GM18507 (cell line): ENCODE results near the gene CADM2.
"Not testable (repeated sequence)": the region's sequence is repeated elsewhere in the genome, so short reads cannot be mapped to it uniquely, and the experiment has no call there.

Experiments used
- DNase-seq: peaks from one replicate; pipeline ENCODE4 v3.0.0; 2011; ENCODE audit warnings: low read depth; ENCODE audit not compliant: insufficient read length; ENCODE audit errors: extremely low spot score
- FAIRE-seq: peaks from 2 replicates; lab custom pipeline; 2011; peaks lifted over from hg19 to GRCh38; lab: Jason Lieb, UNC

Gene CADM2

DNA sequence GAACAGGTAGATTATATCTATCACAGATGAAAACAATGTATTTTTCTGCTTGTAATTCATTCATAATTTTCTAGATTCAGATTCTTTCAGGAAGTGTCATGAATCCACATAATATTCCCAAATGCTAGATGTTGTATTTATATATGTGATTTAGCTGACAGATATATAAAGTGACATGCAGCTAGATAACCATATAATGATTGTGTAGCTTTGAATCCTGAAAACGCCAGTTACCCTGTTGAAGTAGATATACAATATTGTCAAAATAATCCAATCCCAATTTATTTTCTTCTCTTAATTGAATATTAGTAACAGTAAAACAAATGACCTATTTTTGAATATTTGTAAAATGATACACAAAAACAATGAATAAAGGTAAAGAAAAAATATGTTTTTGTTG is 738.4 kb downstream of the CADM2 start:
- FAIRE-seq (no peak), DNase-seq (no peak)

DNA sequence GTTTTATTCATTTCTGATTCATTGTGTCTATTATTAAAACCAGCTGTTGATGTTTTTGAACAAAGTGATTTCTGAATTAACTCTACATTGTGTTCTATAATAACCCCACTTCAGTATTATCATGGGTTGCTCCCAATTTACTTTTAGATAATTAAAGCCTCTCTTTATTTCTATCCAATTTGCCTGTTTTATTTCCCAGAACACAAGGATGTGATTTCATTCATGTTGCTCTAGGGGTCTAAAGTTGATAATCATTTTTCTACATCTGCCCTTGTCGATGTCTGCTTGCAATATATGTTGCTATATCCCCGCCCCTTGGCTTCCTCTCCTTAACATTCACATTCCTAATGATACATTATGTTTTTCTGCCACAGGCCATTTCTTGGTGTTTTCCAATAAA is 747.3 kb downstream of the CADM2 start:
- FAIRE-seq (no peak), DNase-seq (no peak)

DNA sequence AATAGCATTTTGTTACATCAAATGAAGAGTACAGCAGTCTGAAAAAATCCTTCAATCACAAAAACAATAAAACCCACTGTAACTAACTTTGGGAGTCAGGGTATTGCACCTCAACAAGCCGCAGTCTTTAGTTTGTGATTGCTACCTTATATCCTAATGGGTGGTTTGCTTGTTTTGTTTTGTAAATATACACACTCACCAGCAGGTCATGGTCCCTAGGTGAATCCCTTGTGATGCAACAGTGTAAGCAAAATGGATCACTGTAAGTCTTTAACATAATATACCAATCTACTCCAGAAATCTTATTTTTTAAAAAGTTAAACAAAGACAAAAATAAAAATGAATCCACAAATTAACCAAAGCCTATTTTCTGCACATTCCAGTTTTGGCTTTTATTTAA is 749.5 kb downstream of the CADM2 start:
- FAIRE-seq: not testable (repeated sequence)

DNA sequence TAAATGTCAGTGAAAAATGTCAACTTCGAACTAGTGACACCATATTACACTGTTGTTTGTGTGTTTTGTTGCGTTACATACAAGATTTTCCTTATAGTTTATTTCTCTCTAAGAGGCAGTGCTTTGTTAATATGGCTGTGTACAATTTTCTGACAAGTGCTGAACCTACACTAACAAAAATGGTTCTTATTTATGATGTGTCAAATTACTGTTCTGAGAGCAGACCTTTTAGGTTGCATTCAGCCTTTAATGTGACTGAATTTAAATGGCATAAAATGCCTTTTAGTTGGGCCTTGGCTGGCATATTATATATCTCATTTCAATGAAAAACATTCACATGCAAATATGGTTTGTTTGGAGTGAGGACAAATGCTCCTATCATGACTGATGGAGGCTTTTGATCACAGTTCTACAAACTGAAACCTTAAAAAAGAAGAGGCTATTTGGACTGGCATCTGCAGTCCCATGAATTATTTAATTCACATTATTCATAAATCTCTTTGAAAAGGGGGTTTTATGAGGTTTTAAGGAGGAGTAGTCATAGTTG is 750.6 kb downstream of the CADM2 start:
- no peak for FAIRE-seq

More for the DNA sequence above, 749.5 kb downstream of the CADM2 start:
- DNase-seq: not testable (repeated sequence)

DNA sequence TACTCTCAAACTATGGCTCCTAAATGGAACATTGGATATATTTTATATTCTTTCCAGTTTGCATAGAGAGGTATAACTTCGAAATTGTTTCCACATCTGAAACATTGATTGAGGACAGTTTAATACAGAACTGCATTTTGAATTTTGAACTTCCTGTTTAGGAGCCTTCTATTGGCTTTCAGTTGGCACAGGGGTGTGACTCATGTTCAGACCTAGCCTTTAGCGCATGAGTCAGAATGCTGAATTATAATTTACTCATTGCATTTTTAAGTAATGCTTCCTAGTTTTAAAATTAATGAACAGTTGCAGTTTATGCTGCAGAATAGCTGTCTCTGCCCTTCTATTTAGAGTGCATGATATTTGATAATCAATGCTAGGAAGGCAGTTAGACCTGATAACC is 751.7 kb downstream of the CADM2 start:
- FAIRE-seq: no peak

More for the DNA sequence above, 750.6 kb downstream of the CADM2 start:
- DNase-seq: no peak

DNA sequence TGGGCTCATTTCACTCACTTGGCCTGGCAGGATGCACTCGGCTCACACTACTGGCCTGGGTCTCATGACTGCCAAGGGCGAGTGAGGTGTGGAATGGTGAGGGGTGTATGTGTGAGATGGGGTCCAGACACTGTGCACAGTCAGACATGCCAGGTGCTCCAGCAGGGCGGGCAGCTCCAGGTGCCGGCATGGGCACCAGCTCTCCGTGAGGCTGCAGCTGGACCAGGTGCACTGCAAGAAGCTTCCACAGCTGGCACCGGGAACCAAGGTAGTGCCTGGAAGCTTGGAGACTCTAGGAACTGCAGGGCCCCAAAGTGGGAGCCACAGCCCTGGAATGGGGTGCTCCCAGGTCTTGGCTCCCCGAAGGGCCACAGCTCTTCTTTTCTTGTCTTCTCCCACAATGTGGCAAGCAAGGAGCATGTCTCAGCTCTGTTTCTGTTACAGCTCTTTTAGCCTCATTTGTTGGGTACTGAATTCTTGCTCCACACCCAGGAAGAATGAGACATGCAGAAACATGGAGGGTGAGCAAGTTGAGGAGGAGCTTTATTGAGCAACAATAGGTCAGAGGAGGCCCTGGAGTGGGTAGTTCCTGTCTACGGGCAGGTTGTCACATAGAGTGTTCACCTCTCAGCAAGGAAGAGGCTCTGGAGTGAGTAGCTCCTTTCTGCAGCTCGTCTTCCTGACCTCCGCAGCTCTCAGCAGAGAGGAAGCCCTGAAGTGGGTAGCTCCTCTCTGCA is 762.8 kb downstream of the CADM2 start:
- no peak for FAIRE-seq
- DNase-seq: no peak

More for the DNA sequence above, 751.7 kb downstream of the CADM2 start:
- DNase-seq: no peak

DNA sequence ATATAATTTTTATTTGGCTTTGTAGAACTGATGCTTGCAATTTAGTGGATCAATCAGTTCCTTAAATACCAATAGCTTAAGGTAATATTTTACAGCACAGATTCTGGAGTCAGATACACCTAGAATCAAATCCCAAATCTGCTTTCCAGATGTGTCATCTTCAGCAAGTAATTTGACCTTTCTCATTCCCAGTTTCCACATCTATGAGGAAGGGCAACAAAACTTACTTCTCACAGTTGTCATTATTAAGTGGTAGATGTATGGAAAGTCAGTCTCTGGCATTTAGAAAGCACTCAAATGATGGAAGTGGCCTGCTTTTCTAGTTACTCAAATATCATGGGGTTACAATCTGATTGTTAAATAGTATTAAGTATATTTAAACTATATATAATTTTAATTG is 767.0 kb downstream of the CADM2 start:
- DNase-seq: no peak
- FAIRE-seq: no peak

DNA sequence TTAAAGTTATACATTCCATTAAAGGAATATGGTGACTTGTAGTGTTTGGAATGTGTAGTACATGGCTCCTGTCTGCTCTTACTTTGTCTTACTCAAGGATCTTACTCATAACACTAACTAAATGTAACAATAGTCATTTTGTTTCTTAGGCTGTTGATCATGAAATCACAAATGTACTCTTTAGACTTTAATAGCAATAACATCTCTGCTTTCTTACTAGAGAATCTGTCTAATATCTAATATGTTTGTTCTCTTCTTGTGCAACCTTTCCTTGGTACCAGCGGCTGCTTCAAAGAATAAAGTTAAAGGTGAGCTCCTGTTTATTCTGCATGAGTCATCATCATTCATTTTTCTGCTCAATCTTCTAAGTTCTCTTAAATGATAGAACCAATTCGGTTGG is 767.5 kb downstream of the CADM2 start:
- DNase-seq: no peak
- FAIRE-seq: no peak

DNA sequence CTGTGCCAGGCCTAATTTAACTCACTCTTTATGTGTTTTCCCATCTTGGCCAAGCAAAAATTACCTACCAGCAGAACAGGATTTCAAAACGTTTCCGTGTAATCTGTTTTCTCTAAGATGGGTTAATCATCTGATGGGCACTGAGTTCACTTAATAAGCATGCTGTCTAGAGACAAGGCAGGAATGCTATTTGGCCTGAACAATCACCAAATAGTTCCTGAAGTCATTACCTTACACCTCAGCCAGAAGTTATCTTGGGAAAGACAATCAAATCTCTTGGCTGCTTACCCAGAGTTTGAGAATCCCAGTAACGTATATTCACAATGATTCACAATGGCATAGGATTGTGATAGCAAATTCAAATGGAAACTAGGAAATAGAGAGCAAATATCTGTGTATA is 779.1 kb downstream of the CADM2 start:
- DNase-seq (no peak), FAIRE-seq (no peak)

DNA sequence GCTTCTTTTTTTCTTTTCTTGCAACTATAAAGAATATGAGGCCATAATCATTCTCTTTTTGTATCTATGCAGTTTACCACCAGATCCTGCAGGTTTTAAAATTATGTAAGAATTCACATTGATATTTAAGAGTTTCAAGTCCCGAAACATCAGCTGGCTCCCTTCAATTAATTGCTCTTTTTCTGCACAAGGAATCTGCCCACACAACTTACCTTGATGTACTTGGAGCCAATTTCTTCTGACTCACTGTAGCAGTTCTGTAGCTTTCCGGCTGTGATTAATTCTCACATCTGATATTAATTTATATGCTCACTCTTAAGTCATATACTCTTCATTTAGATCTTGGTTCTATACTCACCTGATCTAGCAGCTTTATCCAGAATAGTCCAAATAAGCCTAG is 781.8 kb downstream of the CADM2 start:
- FAIRE-seq: no peak
- no peak for DNase-seq

DNA sequence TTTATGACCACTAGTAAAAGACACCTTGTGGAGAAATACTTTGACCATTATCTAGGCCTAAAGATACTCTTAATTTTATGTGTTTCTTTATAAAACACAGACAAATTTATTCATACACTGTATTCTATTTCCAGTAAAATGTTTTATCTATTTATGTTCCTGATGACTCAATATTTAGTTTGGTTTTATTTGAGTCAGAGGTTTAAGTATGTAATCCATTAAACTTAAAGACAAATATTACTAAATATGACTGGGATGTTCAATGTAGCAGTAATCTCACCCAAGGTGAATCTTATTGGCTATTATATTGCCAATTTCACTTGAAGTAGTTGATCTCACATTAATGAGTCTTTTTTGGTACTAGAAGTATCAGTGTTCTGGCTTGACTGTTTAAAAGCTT is 799.7 kb downstream of the CADM2 start:
- DNase-seq (no peak), FAIRE-seq (no peak)

DNA sequence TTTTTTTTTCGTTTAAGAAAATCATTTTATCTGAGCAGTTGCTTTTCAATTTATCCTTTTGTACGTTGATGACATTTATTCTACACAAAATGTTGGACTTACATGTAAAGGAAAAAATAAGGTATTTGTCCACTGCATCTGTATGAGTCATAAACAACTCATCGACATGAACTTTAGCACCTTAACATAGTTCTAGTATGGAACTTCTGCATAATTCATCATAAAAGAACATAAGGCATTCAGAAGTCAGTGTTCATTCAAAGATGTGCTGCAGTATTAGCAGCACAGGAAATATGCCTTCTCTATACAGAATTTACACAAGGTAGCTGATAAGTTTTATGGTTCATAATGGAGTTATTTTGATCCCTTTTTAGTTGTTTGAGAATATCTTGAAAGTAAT is 801.6 kb downstream of the CADM2 start:
- FAIRE-seq: no peak
- DNase-seq: no peak

DNA sequence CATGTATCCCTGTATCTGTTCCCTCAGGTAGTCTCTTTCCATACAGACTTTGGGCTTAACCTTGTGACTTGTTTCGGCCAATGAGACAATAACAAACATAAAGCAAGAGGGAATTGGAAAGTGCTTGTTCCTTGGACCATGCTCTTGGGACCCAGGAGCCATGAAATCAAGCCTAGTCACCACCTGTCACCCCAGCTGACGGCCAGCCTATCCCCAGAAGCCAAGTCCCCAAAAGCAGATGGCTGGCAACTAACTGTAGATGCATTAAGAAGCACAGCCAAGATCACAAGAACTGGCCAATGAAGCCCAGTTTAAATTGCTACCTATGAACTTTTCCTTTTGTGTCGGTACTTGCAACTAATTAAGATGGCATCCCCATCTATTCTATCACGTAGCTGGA is 822.0 kb downstream of the CADM2 start:
- FAIRE-seq (no peak), DNase-seq (no peak)

DNA sequence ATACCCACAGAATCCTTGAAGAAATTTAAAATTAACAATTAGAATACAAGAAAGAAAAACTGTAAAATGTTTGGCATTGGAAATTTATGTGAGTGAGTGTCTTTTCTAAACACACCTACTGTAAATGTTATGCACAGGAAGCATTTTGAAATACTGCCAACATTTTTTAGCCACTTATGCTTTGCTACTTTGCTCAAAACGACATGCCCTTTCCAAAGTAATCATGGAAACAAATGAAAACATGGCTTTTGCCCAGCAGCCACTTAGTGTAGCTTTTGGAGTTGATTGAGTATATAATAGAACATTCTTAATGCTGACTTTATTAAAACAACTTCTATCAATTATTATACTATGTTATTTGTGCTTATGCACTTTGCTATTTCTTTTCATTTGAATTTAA is 823.0 kb downstream of the CADM2 start:
- FAIRE-seq (no peak), DNase-seq (no peak)

DNA sequence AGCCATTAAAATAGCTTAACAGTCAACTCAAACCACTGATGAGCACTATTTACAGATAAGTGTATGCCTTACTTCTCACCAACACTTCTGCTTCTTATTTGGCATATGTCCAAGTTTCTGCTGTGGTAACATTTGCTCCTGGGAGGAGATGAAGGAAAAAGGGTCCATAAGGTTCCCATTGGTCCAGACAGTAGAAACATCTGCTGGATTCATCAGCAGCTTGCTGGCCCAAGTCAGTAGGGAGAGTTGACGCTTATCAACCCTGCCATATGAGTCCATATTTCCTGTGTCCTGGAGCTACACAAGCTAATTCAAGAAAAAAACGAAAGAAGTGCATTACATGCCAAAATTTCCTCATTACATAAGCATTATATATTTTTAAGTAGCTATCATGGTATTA is 824.5 kb downstream of the CADM2 start:
- no peak for FAIRE-seq
- DNase-seq: no peak

DNA sequence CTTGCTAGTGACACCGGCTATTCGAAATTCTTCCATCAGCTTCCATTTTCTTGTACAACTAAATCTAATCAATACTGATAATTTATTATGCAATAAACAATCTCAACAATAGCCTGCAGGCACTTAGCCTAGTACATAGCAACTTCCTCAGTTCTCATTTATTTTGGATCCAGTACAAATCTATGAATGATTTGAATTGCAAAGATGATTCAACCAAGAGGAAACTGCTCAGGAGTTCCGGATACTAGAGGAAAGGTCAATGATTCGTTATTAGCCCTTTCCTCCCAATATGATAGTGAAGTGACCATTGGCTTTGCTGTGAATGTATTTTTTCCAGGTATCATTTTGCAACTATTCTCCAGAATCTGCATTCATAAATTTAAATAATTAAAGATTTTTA is 827.0 kb downstream of the CADM2 start:
- FAIRE-seq (no peak), DNase-seq (no peak)

DNA sequence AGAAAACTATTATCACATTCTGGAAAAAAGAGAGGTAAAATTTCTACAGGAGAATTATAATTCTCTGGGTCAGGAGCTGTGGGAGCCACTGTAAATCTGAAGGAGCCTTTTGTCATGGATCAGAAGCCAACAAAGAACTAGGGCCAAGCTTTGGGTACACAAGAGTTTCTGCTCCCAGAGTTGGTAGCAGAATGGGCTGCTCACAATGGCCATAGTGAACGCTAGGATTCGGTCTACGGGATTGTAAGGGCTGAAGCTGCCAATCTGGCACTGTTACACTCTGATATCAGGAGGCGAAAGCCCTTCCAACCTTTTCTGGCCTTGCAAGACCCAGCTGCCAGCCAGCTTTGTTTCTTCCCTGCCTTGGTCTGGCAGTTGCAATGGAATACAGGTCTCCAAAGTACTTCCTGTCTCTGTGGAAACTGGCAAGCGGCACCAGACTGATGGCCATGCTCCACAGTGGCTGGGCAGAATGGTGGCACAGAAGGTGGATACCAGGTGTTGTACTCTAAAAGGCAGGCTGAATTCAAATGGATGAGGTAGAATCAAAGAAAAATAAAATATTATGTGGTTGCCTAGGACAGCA is 831.7 kb downstream of the CADM2 start:
- no peak for DNase-seq
- FAIRE-seq: no peak

DNA sequence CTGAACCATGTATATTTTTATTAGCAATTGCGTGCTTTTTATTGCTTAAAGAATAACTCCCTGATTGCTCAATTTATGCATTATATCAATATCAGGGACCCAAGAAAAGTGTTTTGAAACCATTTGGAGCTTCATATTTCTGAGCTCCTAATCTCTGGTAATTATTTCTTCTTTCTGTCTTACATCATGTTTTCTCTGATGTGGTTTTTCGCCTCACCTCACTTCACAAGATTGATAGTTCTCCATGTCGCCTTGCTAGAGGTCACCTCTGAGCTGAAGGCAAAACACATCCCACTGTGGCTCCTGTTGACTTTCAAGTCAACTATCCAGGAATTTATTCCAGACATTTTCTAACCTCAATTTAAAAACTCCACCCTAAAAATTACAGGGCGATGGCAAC is 837.4 kb downstream of the CADM2 start:
- no peak for FAIRE-seq

DNA sequence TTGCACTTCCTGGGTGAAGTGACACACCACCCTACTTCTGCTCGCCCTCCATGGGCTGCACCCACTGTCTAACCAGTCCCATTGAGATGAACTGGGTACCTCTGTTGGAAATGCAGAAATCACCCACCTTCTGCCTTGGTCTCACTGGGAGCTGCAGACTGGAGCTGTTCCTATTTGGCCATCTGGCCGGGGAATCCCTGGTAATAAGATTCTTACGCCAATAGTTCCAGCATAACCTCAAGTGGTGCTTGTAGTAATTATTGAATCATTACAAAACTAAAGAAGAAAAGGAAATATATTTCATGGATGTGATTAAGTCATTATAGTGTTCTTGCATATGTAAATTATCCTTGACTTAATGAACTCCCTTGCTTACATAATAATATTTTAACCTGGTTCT is 841.9 kb downstream of the CADM2 start:
- DNase-seq (no peak), FAIRE-seq (no peak)

More for the DNA sequence above, 837.4 kb downstream of the CADM2 start:
- no peak for DNase-seq

DNA sequence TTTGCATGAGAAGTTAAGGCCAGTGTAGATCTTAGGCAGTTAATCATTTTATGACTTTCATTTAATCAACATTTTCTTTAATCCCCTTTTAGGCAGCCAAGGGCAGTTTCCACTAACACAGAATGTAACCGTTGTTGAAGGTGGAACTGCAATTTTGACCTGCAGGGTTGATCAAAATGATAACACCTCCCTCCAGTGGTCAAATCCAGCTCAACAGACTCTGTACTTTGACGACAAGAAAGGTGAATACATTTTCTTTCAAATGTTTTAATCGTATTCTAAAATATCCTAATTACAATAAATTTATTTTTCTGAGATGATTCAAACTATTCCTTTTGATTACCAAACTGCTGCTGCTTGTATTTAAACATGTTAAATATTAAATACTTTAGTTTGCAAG is 843.2 kb downstream of the CADM2 start:
- no peak for FAIRE-seq
- DNase-seq: no peak

DNA sequence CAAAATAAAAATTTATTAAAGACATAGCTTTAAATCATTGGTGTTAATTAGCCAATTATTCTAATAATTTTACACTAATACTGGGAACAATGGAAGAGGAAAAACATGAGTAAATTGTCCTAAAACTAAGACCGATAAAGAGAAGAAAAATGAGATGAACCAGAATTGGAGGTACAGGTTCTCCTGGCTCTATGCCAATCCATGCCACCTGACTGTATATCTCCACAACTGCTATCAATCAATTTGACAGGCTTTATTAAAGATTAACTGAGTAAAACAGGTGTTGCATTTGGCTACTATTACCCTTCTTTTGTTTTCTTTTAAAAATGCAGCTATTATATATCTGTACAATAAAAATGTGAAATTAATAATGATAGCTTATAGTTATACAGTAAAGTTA is 850.0 kb downstream of the CADM2 start:
- FAIRE-seq: no peak
- DNase-seq: no peak
